Measurements from ENCODE around the gene UBA3.

The UBA3 gene

DNA sequence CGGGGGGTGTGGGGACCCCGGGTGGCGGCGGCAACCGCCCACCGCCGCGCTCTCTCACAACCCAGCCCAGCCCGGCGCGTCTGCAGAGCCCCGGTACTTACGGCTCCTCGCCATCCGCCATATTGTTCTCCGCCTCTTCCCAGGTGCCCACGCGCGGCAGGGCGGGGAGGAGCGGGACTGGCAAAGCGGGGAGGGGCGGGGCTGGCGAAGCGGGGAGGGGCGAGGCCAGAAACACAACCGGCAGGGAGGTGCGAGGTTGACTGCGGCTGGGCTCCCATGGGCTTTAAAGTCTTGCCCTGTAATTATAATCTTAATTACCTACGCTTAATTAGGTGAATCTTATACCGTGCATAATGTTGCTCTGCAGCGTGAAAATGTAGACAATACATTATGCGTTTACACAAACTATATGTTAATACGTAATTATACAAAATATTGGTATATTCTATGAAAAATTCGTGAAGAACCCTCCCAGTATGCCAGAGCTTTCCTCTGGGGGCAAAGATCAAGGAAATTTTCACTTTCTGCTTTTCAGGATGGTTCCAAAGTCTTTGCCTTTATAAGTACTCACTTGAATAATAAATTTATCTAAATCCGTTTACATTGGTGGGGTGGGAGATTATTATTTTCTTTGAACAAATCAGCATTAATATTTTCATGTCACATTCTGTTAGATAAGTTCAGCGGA is at the start of gene UBA3:
Gene UBA3 (minus strand): TSS at position 133 of the 688 bp plus-strand sequence. CDS start 12 bp downstream, at position 121.
- in situ Hi-C loops (cut with MboI; ENCODE audit: low sequenced_read_pairs): no loop called here

DNA sequence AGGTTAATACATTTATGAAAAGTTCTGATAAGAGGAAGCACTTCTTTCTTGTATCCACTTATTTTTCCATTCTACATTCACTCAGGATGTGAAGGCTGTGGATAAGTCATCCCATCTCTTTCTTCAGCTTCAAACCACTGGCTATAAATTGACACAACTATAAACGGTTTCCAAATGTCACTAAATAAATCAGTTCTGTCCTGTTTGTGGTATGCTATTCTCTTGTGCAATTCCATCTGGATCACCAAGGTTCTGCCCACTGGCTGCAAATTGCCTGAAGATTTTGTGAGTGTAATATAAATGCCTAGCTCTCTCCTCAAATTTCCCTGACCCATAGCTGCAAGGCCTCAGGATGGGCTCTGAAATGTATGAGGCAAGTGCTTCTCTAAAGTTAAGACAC is 49.4 kb upstream of the UBA3 start:
- in situ Hi-C loops (cut with MboI; ENCODE audit: low sequenced_read_pairs): no loop called here

DNA sequence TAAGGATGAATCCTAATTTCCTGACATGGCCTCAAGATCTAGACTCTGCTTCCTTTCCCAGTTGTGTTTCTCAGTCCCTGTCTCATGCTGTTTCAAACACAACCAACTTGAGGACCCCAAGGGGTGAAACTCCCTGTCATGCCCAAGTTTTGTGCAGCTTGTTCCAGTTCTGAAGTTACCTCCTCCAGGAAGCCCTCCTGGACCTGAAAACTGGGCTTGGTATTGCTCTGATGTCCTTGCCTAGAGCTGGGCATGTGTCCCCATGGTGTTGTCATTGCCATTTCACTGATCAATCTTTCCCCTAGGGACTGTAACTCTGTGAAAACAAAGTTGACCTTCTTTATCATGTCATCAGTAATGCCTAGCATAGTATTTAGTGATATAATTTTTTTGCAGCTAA is 48.3 kb upstream of the UBA3 start:
- in situ Hi-C loops (cut with MboI; ENCODE audit: low sequenced_read_pairs): no loop called here

DNA sequence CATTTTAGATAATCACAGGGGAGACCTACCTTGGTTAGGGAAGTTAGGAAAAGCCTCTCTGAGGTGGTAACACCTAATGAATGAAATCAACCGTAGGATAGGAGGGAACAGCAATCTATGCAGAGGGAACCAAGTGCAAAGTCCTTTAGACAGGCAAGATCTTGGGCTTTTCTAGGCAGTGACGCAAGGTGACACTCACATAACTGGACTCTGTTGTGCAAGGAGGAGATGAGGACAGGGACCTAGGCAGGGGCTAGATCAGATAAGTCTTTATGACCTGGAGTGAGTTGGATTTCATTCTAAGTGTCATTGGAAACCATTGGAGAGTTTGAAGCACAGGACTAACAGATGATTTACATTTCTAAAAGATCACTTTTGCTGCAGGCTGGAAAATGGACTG is 46.8 kb upstream of the UBA3 start:
- in situ Hi-C loops (cut with MboI; ENCODE audit: low sequenced_read_pairs): no loop called here

DNA sequence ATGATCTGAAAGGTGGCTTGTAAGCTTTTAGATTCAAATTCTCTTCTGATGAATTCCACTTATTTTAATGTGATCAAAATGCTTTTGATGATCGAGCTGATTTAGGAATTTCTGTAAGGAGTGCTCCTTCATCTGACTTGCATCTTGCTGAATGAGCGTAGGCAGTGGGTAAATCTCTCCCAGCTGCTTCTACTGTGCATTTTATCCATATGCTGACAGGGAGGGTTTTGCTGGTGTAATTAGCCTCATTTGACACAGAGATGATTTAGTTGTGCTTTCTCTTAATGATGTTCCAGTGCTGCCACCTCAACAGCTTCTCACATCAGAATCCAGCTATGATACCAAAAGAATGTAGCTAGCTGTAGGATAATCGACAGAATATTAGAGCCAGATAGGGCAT is 46.1 kb upstream of the UBA3 start:
- in situ Hi-C loops (cut with MboI; ENCODE audit: low sequenced_read_pairs): no loop called here

DNA sequence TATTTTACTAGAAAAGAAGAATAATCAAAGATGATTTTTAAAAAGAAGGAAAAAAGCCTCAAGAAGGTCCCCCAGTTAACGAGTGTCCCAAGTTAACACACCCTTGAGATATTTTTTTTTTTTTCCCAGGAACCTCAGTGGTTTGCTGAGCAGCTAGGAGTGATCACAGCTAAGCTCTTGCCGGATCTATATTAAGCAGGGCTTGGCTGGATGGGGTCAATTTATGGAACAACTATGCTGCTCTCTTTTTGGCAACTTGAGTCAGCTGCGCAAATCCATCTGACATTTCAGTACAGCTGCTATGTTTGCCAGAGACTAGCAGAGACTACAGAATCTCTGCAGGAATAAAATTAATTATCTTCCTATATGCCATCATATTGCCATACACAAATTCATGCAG is 42.2 kb upstream of the UBA3 start, which contains the start of gene LMOD3:
Gene LMOD3 (minus strand): TSS at position 193 of the 400 bp plus-strand sequence. CDS start 209 bp downstream, outside the sequence.
- in situ Hi-C loops (cut with MboI; ENCODE audit: low sequenced_read_pairs): no loop called here

DNA sequence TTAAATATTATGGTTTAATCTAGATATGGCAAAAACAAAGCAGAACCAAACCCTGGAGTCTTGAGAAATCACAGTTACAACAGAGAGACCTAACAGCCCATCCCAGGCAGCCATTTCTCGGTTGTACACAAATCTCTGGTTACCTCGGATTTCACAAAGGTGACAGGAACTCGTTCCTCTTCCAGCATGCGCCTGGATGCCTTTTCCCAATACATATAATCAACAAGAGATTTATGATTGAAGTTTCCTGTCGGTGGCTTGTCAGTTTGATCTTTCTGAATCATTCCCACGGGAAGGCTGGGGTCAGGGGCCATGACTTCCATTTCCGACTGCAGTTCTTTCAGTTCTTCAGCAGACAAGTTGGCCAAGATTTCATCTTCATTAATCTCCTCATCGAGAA is 41.8 kb upstream of the UBA3 start:
- in situ Hi-C loops (cut with MboI; ENCODE audit: low sequenced_read_pairs): no loop called here

DNA sequence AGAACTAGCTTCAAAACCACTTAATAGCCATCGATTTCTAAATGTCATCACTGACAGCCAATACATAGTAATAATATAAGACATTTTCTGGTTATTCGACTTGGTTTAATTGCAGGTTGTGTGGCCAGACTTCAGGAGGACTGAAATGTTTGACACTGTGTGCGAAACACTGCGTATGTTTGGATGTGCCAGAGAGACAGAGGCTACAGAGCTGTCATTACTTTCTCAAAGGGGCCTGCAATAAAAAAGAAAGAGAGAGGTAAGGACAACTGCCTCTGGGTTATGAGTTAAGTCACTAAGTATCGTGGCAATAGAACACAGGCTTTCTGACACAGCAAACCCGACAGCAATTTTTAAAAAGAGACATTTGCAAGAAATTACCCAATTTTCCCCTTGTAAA is 41.3 kb upstream of the UBA3 start:
- in situ Hi-C loops (cut with MboI; ENCODE audit: low sequenced_read_pairs): no loop called here

DNA sequence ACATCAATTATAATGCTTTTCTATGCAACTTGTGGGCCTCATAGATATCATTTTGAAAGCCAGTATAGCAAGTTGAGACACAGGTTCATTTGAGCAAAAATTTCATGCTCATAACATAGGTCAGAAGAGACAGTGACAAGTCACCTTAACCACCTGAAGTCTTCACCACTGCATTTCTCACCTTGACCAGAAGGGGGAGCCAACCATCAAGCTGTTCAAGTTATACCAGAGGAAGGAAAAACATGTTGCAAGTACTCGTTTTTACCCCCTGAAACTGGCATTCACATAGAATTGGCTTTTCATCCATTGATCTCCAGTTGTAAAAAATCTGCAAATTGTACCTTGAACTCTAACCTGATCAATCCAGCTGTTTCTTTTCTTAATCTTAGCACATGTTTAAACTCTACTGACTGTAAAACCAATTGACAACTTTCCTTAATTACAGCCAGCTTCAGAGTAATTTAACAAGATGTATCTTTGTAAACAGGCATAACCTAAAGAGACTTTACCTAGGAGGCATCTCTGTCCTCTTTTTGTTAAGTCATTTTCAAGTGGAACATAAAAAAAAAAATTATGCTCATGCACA is 40.8 kb upstream of the UBA3 start:
- in situ Hi-C loops (cut with MboI; ENCODE audit: low sequenced_read_pairs): no loop called here

DNA sequence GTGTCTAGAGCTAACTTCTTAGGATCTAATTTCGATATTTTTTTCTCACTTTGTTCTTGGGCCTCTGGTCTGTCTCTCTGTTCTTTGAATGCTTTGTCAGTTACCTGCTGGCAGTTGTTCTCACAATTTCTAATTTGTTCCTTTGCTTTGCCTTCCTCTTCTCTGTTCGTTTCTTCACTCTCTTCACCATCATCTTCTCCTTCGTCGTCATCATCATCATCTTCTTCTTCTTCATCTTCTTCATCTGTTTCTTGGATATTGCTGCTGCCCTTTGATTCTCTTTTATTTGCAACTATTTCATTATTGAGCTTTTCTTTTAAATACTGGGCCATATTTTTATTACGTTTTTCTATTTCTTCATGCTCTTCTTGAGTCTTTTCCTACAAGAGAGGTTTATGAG is 39.5 kb upstream of the UBA3 start:
- in situ Hi-C loops (cut with MboI; ENCODE audit: low sequenced_read_pairs): no loop called here

DNA sequence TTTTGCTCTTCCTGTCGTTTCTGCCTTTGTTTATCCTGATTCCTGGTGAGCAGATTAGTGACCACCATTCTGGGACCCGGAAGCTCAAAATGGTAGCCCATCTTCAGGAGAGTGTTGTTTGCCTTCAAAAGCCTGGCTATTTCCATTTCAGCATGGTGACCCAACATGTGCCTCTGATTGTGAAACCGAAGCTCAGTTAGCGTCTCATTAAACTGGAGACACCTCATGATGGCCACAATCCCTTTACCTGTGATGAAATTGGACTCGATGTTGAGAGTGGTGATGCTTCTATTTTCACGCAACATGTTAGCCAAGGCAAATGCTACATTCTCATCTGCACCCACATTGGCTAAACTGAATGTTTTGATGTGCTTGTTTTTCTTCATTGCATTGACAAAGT is 39.0 kb upstream of the UBA3 start:
- in situ Hi-C loops (cut with MboI; ENCODE audit: low sequenced_read_pairs): no loop called here

DNA sequence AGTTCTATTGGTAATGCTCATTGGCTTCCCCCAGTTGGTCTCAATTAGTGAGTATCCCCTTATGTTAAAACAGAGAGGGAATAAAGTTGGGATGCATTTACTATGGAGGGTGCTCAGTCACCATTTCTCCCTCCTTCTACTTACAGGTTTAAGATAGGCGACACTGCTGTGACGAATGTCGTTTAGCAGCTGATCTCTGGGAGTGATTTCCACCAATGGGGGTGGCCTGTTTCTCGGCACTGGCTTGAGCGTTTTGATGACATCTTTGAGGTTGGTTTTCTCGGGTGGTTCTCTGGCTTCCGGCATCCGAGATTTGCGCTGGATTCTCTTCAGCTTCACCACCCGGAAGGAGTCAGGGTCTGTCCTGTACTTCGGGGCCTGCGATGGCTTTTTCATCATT is 38.4 kb upstream of the UBA3 start:
- in situ Hi-C loops (cut with MboI; ENCODE audit: low sequenced_read_pairs): no loop called here

DNA sequence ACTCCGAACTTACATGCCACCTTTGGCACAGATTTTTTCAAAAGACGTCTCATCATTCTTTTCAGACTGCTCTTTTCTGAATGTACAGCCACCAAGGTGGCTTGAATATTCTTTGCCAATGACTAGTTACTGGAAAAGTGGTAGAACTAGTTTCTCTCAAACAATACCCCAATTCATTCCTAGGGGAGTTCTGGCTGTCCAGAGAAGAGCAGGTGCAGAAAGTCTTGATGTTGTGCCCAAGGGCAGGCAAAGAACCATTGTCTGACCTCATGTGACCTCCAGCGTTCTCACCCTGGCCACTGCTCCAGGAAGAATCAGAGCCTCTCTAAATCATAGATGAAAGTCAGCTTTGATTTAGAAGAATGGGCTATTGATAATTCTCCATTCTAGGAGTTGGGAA is 36.7 kb upstream of the UBA3 start:
- in situ Hi-C loops (cut with MboI; ENCODE audit: low sequenced_read_pairs): no loop called here

DNA sequence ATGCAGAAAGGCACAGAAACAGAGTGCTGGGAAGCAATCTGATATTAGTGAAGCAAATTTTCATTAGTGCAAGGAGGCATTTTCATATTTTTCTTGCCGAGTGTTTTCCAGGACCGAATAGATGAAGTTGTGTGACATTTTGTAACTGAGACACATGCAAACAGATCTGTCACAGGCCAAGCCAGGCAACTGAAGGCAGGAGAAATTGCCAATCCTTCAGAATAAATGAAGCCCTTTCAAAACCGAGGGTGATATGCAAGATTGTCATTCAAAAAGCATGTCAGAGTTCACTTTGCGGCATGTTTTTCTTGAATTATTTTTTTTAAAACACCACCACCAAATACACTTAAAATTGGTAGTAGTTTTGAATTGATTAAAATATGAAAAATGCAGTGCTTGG is 36.0 kb upstream of the UBA3 start:
- in situ Hi-C loops (cut with MboI; ENCODE audit: low sequenced_read_pairs): no loop called here

DNA sequence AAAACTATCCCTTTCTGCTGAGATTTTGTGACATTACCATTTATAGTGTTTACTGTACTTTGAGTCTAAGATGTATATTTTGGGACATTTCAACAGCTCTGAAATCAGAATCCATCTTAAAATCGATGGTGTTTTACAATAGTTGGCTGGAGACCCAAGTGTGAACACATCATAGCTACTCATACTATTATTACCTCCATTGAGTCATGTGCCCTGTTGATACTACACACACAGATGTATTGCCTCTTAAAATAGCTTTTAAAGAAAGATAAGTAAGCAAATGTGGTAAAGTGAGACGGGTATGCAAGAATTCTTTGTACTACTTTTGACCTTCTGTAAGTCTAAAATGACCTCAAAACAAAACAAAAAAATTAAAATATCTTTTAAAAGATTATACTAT is 35.6 kb upstream of the UBA3 start:
- in situ Hi-C loops (cut with MboI; ENCODE audit: low sequenced_read_pairs): no loop called here

DNA sequence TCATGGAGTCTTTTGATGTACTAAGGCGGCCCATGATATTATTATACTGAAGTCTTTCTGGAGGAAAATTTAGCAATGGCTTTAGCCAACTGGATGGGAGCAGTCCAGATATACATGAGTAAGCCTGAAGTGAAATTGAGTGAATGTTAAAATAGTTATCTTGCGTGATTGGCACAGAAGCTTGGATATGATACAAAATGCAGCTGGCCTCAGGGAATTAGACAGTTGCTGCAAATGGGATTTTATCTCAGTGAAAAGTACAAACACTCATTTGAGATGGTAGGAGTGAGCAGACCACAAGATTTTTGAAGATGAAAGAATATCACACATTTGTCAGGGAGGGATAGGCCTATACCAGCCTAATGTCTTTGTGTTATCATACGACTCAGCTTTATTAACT is 33.4 kb upstream of the UBA3 start:
- in situ Hi-C loops (cut with MboI; ENCODE audit: low sequenced_read_pairs): no loop called here

DNA sequence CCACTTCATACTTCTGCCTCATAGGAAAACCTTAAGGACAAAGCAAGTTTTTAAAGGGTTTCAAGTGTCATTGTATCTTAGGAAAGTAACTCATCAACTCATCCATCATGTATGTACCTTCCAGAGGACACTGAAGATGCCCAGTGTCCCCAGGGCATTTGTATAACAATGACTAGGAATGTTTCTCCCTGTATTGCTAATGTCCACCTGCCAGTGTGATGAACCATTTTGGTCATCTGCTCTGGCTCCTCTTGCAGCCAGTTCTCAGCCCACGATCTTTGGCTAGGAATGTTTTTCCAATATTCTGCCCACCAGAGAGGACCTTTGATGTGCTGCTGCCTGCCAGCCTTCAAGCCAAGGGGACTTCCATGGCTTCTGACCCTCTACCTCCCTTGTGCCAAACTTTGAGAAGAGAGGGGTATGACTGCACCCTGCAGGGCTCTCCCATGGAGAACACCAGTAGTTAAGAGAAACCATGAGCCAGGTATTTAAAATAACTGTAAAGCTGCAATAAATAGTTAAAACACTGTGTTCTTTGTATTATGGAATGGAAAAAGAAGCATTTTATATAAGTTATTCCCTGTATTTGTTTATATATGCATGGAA is 30.9 kb upstream of the UBA3 start:
- in situ Hi-C loops (cut with MboI; ENCODE audit: low sequenced_read_pairs): no loop called here

DNA sequence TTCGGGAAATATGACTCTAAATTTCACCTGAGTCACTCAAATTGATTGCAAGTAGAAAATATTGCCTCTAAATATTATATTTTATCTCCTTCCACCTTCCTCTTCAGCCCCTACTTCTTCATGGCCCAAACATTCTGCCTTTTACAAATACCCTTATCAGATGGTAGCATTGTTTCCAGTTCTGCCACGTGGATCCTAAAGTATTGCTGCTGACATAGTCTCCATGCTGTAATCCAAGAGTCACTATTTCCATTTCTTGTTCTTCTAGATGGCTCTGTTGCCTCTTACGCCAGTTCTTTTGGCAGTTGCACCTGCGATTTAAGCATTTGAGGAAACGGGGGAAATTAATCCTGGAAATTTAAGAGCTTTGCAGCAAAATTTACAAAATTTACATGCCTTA is 28.6 kb upstream of the UBA3 start:
- in situ Hi-C loops (cut with MboI; ENCODE audit: low sequenced_read_pairs): no loop called here

DNA sequence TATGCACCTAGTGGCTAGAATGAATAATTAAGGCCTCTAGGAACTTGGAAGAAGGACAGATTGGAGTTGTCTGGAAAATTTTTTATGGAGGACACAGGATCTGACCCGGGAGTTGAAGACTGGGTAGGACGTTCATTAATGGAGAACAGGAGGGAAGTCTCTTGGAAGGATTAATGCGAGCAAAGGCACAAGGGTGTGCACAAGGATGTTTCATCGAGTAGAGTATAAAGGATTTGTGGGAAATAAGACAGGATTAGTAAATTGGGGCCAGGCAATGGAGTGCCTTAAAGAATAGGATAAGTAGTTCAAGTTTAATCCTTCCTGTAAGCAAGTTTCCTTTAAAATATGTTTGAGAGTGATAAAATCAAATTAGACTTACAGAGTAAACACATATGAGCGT is 27.7 kb upstream of the UBA3 start:
- in situ Hi-C loops (cut with MboI; ENCODE audit: low sequenced_read_pairs): no loop called here

DNA sequence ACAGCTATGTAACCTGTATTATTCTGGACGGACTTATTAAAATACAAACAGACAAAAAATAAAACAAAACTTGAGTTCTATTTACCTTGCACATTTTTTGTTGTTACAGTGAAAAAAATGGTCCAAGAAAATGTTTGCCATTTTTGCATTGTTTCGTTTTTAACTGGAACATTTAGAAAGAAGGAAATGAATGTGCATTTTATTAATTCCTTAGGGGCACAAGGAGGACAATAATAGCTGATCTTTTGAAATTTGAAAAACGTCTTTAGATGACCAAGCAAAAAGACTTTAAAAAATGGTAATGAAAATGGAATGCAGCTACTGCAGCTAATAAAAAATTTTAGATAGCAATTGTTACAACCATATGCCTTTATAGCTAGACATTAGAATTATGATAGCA is 25.2 kb upstream of the UBA3 start:
- in situ Hi-C loops (cut with MboI; ENCODE audit: low sequenced_read_pairs): no loop called here

DNA sequence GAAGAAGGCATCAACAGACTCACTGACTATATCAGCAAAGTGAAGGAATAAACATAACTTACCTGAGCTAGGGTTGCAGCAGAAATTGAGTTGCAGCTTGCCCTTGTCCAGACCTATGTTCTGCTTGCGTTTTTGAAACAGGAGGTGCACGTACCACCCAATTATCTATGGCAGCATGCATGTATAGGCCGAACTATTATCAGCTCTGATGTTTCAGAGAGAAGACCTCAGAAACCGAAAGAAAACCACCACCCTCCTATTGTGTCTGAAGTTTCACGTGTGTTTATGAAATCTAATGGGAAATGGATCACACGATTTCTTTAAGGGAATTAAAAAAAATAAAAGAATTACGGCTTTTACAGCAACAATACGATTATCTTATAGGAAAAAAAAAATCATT is 24.4 kb upstream of the UBA3 start:
- in situ Hi-C loops (cut with MboI; ENCODE audit: low sequenced_read_pairs): no loop called here

DNA sequence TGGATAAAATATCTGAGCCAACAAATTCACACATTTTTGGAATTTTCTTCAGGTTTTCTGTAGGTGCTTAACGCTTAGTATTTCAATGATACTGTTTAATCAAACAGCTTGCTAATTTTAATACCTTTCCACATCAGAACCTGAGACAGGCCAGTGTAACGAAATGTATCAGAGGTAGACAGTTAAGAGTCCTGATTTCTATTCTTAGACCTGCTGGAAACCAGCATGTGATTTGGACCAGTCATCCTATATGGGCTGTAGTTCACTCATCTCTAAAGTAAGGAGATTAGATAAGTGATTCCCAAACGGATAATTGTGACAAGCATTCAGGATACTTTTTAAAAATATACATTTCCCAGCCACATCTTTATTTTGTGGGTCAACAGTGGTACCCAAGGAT is 23.0 kb upstream of the UBA3 start:
- in situ Hi-C loops (cut with MboI; ENCODE audit: low sequenced_read_pairs): no loop called here

DNA sequence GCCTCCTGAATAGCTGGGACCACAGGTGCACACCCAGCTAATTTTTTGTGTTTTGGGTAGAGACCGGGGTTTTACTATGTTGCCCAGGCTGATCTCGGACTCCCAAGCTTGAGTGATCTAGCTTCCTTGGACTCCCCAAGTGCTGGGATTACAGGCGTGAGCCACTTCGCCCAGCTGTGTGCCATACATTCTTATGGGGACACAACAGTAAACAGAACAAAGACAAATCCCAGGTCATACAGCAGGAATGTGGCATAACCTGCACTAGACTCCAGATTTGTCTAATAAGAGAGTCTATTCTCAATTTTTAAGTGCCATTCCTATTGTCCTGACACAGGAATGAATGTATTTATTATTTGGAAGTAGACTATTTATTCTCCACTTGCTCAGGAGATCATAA is 22.2 kb upstream of the UBA3 start:
- in situ Hi-C loops (cut with MboI; ENCODE audit: low sequenced_read_pairs): no loop called here

Data from HL-60/S4 treated with phorbol 12-myristate 13-acetate at 8.2 ng/mL for 4 days and 3 days (cell line).